IMR-90 (cell line): ENCODE data around the gene C3orf85.

Experiments
- CTCF ChIP-seq: conservative IDR thresholded peaks from 2 replicates; pipeline ENCODE4 v1.5.1; 2012; ENCODE audit warnings: mild to moderate bottlenecking, low read depth, low read length, improper control_type of control experiment
- POLR2A ChIP-seq: IDR thresholded peaks from 2 replicates; pipeline ENCODE4 v1.6.1; 2012; ENCODE audit warnings: mild to moderate bottlenecking, low read depth, low read length

GRCh38 chr3:109152320-109152719 lies 15.8 kb downstream of the C3orf85 start:
- TF ChIP-seq POLR2A, result no peak
- no peak for TF ChIP-seq CTCF
